GM12892 (cell line): ENCODE results near the gene UHMK1.

Experiments
- POLR2A ChIP-seq: IDR thresholded peaks from 2 replicates; pipeline ENCODE4 v1.6.1; 2011; ENCODE audit warnings: low read depth, low read length, control low read depth
- POLR2AphosphoS5 ChIP-seq: IDR thresholded peaks from 2 replicates; pipeline ENCODE4 v1.6.1; 2011; ENCODE audit warnings: low read depth, low read length, control low read depth

- TF ChIP-seq POLR2AphosphoS5: no peak
- TF ChIP-seq POLR2A: no peak
Observed at GRCh38 chr1:162564762-162565218, 67.2 kb downstream of the UHMK1 start.
